Osteoblast (primary cell): ENCODE data around the gene ASB4. TPM values are rescaled to one million over a fixed set of nuclear protein-coding genes. Genes with fewer than 3 reads are reported as not detected.

Experiments used
- DNase-seq: peaks from one replicate; pipeline ENCODE4 v3.0.0; 2011; ENCODE audit warnings: low spot score, mixed read lengths; ENCODE audit not compliant: insufficient read length; ENCODE audit errors: missing footprints
- H2AFZ ChIP-seq: 2 replicates; pipeline ENCODE4 v1.6.0; 2011; ENCODE audit warnings: mild to moderate bottlenecking, low read length
- H3K27ac ChIP-seq: 2 replicates; pipeline ENCODE4 v1.5.1; 2011; ENCODE audit warnings: mild to moderate bottlenecking, low read depth, low read length, moderate library complexity
- H3K27me3 ChIP-seq: 2 replicates; pipeline ENCODE4 v1.6.0; 2012; ENCODE audit warnings: mild to moderate bottlenecking, control low read depth, inconsistent platforms, low read length, moderate library complexity; ENCODE audit not compliant: insufficient read depth
- H3K36me3 ChIP-seq: 2 replicates; pipeline ENCODE4 v1.5.1; 2011; ENCODE audit warnings: mild to moderate bottlenecking, low read length, control low read depth, moderate library complexity; ENCODE audit not compliant: insufficient read depth
- H3K4me1 ChIP-seq: 2 replicates; pipeline ENCODE4 v1.5.1; 2011; ENCODE audit warnings: mild to moderate bottlenecking, low read length, control low read depth, moderate library complexity; ENCODE audit not compliant: insufficient read depth
- H3K4me2 ChIP-seq: 2 replicates; pipeline ENCODE4 v1.6.0; 2011; ENCODE audit warnings: mild to moderate bottlenecking, low read length; ENCODE audit not compliant: insufficient read depth
- H3K4me3 ChIP-seq: fragments of 200-600 bp; sonication (generic); 3 replicates; pipeline ENCODE4 v1.5.1; 2012; ENCODE audit warnings: mild to moderate bottlenecking, low read length, inconsistent platforms; ENCODE audit not compliant: insufficient read depth
- H3K79me2 ChIP-seq: 2 replicates; pipeline ENCODE4 v1.6.0; 2012; ENCODE audit warnings: mild to moderate bottlenecking, low read length, control low read depth, inconsistent platforms; ENCODE audit not compliant: insufficient read depth
- H3K9me3 ChIP-seq: 2 replicates; pipeline ENCODE4 v1.5.1; 2011; ENCODE audit warnings: low read depth, low read length, control low read depth
- H4K20me1 ChIP-seq: 2 replicates; pipeline ENCODE4 v1.6.0; 2012; ENCODE audit warnings: mild to moderate bottlenecking, low read length, control low read depth; ENCODE audit not compliant: insufficient read depth
- CTCF ChIP-seq: IDR thresholded peaks from 2 replicates; pipeline ENCODE4 v1.5.1; 2011; ENCODE audit warnings: mild to moderate bottlenecking, low read depth, low read length, moderate library complexity; ENCODE audit errors: extremely low read depth
- total RNA-seq: library from RNA; depleted of rRNA; stranded (reverse); fragments of >200 nt; gene quantifications from 2 replicates; pipeline ENCODE4 v1.2.3, GENCODE V29; 2012

ASB4 gene
- total RNA-seq, 1 donor = not detected

GRCh38 chr7:95586951-95587301, 101.2 kb downstream of the ASB4 start:
- Histone ChIP-seq H2AFZ (no peak overlapping the region), H3K4me3 (no peak overlapping the region), H3K4me1 (no peaks in the 10 kb centered on the region), H3K27me3 (no peaks in the 10 kb centered on the region), H4K20me1 (no peaks in the 10 kb centered on the region), H3K27ac (no peak overlapping the region), H3K36me3 (no peaks in the 10 kb centered on the region), H3K9me3 (no peaks in the 10 kb centered on the region), H3K79me2 (no peaks in the 10 kb centered on the region), H3K4me2 (no peak overlapping the region)
- no peak for DNase-seq
- TF ChIP-seq CTCF = no peak

- no peaks in the 10 kb centered on the region for H3K36me3 ChIP-seq
- H2AFZ ChIP-seq = no peak overlapping the region
- no peaks in the 10 kb centered on the region for H3K9me3 ChIP-seq
- TF ChIP-seq CTCF = no peak
- DNase-seq = no peak
- H3K4me1 ChIP-seq = no peaks in the 10 kb centered on the region
- H3K27ac ChIP-seq = no peak overlapping the region
- H3K27me3 ChIP-seq = no peaks in the 10 kb centered on the region
- H3K79me2 ChIP-seq = no peaks in the 10 kb centered on the region
- H3K4me3 ChIP-seq = no peak overlapping the region
- H4K20me1 ChIP-seq = no peaks in the 10 kb centered on the region
- H3K4me2 ChIP-seq = no peak overlapping the region
Measured at GRCh38 chr7:95589031-95589430, 103.3 kb downstream of the ASB4 start.

GRCh38 chr7:95589766-95590165, 104.0 kb downstream of the ASB4 start:
- H3K27me3 ChIP-seq = no peaks in the 10 kb centered on the region
- H3K4me1 ChIP-seq = no peaks in the 10 kb centered on the region
- H3K4me2 ChIP-seq = no peak overlapping the region
- no peak for TF ChIP-seq CTCF
- no peaks in the 10 kb centered on the region for H3K9me3 ChIP-seq
- H3K27ac ChIP-seq = no peak overlapping the region
- H2AFZ ChIP-seq = no peak overlapping the region
- H3K4me3 ChIP-seq = no peak overlapping the region
- no peaks in the 10 kb centered on the region for H3K79me2 ChIP-seq
- no peaks in the 10 kb centered on the region for H4K20me1 ChIP-seq
- H3K36me3 ChIP-seq = no peaks in the 10 kb centered on the region
- DNase-seq = no peak

Other genes with a start within 250 kb of the ASB4 start
- not detected in 2 replicates for gene PON1, start 161.4 kb upstream of the ASB4 start, total RNA-seq
- 0.72 and 0.88 TPM in 2 replicates for gene PON3, start 89.6 kb upstream of the ASB4 start, total RNA-seq
- 77.8 and 79.3 TPM in 2 replicates for gene PON2, start 50.9 kb upstream of the ASB4 start, total RNA-seq
- 0.36 and 0.59 TPM in 2 replicates for gene PDK4, start 110.6 kb downstream of the ASB4 start, total RNA-seq